Transverse colon (tissue), 4 donors: ENCODE data around the gene ZNF124. TPM values are rescaled to one million over a fixed set of nuclear protein-coding genes. Genes with fewer than 3 reads are reported as not detected.
"Not testable (repeated sequence)": the region's sequence is repeated elsewhere in the genome, so short reads cannot be mapped to it uniquely, and the experiment has no call there.

ENCODE experiments used
- DNase-seq: peaks from one replicate; pipeline ENCODE4 v3.0.0-alpha.2; 2019
- H3K27ac ChIP-seq, 4 donors: fragments of 200-600 bp; sonication (generic); 2 replicates each; pipeline ENCODE4 v1.5.1; 2016 to 2018; ENCODE audit warnings: inconsistent platforms in 4 of 4
- H3K27me3 ChIP-seq: fragments of 200-600 bp; sonication (generic); 2 replicates; pipeline ENCODE4 v1.5.1; 2017; ENCODE audit warnings: inconsistent platforms
- H3K36me3 ChIP-seq, 4 donors: fragments of 200-600 bp; sonication (generic); 2 replicates each; pipeline ENCODE4 v1.5.1; 2017 to 2019; ENCODE audit warnings: inconsistent platforms in 4 of 4
- H3K4me1 ChIP-seq, 4 donors: fragments of 200-600 bp; sonication (generic); 2 replicates each; pipeline ENCODE4 v1.5.1; 2017 to 2020; ENCODE audit warnings: inconsistent platforms in 4 of 4
- H3K4me3 ChIP-seq, 4 donors: fragments of 200-600 bp; sonication (generic); 1 replicate in 1 of 4; 2 replicates in 3 of 4; pipeline versions ENCODE4 v1.5.1 to v1.6.1; 2017 to 2019; ENCODE audit warnings: inconsistent platforms in 4 of 4
- H3K9me3 ChIP-seq, 2 donors: fragments of 200-600 bp; sonication (generic); 2 replicates each; pipeline ENCODE4 v1.5.1; 2017 to 2019; ENCODE audit warnings: inconsistent platforms in 2 of 2
- CTCF ChIP-seq, 5 experiments: fragments of 200-600 bp in 3 of 5; fragments of 450-650 bp in 2 of 5; sonication (generic) in 3 of 5; IDR thresholded peaks; 1 replicate in 2 of 5; 2 replicates in 3 of 5; pipeline ENCODE4 v1.5.1; 2016 to 2017; ENCODE audit warnings: antibody characterized with exemption in 5 of 5, inconsistent platforms in 3 of 5, mild to moderate bottlenecking in 2 of 5, moderate library complexity in 1 of 5
- EP300 ChIP-seq: sonication (generic); formaldehyde crosslinking; IDR thresholded peaks from one replicate; pipeline ENCODE4 v1.6.1; 2017; ENCODE audit warnings: antibody characterized with exemption, low read depth
- POLR2A ChIP-seq: fragments of 450-650 bp; IDR thresholded peaks from one replicate; pipeline ENCODE4 v1.6.1; 2016; ENCODE audit warnings: antibody characterized with exemption, mild to moderate bottlenecking, moderate library complexity
- POLR2AphosphoS5 ChIP-seq, 3 donors: sonication (generic); formaldehyde crosslinking; IDR thresholded peaks; one replicate each; pipeline ENCODE4 v1.6.1; 2016; ENCODE audit warnings: antibody characterized with exemption in 3 of 3
- WGBS, 2 donors: methylation state at CpG; one replicate each; pipeline ENCODE4 v1.1.5; 2018; ENCODE audit warnings: low coverage in 1 of 2; 5-methylcytosine and 5-hydroxymethylcytosine counted together
- in situ Hi-C, 4 donors: fragments of 200-750 bp; cut with MboI; loops; one replicate each; pipeline versions ENCODE4 v1.15.0 to v1.15.1; 2017; ENCODE audit warnings: low sequenced_read_pairs in 3 of 4, low pct_ligation_motif_present in 1 of 4, low pct_unique_long_range_greater_than_20kb in 1 of 4
- intact Hi-C: fragments of 100-400 bp; cut with DNase I; formaldehyde crosslinking; loops from one replicate; pipeline ENCODE4 v1.15.1; 2023; ENCODE audit warnings: low total_unique reads
- total RNA-seq, 4 donors: library from RNA; depleted of rRNA; stranded (reverse); fragments of >200 nt; gene quantifications; one replicate each; pipeline ENCODE4 v1.1.0, GENCODE V29; 2016

The ZNF124 gene
- 10 to 100 TPM; 27.5 to 61.1 (median 41.5) TPM for total RNA-seq

GRCh38 chr1:247171875-247172563, at the start of gene ZNF124:
TSS of gene ZNF124 (minus strand) at chr1:247172020. CDS start at chr1:247171877, 143 bp downstream.
- H3K27me3 ChIP-seq, H3K9me3 ChIP-seq, DNase-seq, H3K4me3 ChIP-seq, H3K36me3 ChIP-seq, H3K27ac ChIP-seq, H3K4me1 ChIP-seq, in situ Hi-C loops: not testable (repeated sequence)
- intact Hi-C loops: loop anchor here (5.0 kb wide), 1 partner anchor 40 kb away; no protein-coding TSS in a partner anchor
- WGBS, 2 donors: 22 to 34% methylated on average over 3 of the region's 28 CpGs

- H3K36me3 ChIP-seq, DNase-seq, intact Hi-C loops, H3K27ac ChIP-seq, in situ Hi-C loops, H3K27me3 ChIP-seq, H3K9me3 ChIP-seq, H3K4me1 ChIP-seq, H3K4me3 ChIP-seq: not testable (repeated sequence)
- 99% methylated on average over 11 of the region's 30 CpGs; no CpG with 5 or more reads in 1 of the 2 donors for WGBS, 2 donors
Measured at GRCh38 chr1:247220280-247220679, 48.5 kb upstream of the ZNF124 start.

GRCh38 chr1:247218121-247218651, 46.4 kb upstream of the ZNF124 start:
- no peak for TF ChIP-seq POLR2A
- no peak for TF ChIP-seq EP300
- no peak for TF ChIP-seq POLR2AphosphoS5 (IDR thresholded peaks at IDR 0.05)
- no peak for TF ChIP-seq CTCF (IDR thresholded peaks at IDR 0.05)
- Histone ChIP-seq H3K9me3 (no peaks in the 10 kb centered on the region), H3K4me1 (no peaks in the 10 kb centered on the region), H3K36me3 (no peaks in the 10 kb centered on the region), H3K27ac (no peak overlapping the region), H3K27me3 (no peaks in the 10 kb centered on the region), H3K4me3 (no peak overlapping the region)
- intact Hi-C loops (no loop called here), in situ Hi-C loops (no loop called here)
- DNase-seq: no peak
- 42 to 89% methylated on average over 3 to 6 of the region's 6 CpGs for WGBS, 2 donors

GRCh38 chr1:247216261-247216660, 44.4 kb upstream of the ZNF124 start:
- no peak overlapping the region for H3K27ac ChIP-seq
- H3K4me1 ChIP-seq: no peaks in the 10 kb centered on the region
- no peak overlapping the region for H3K4me3 ChIP-seq
- no peak for DNase-seq
- no peaks in the 10 kb centered on the region for H3K27me3 ChIP-seq
- no peaks in the 10 kb centered on the region for H3K9me3 ChIP-seq
- in situ Hi-C loops: no loop called here
- TF ChIP-seq EP300 (no peak), CTCF (IDR thresholded peaks at IDR 0.05) (no peak), POLR2AphosphoS5 (IDR thresholded peaks at IDR 0.05) (no peak), POLR2A (no peak)
- 64 to 80% methylated on average over 2 to 3 of the region's 3 CpGs for WGBS, 2 donors
- intact Hi-C loops: no loop called here
- no peaks in the 10 kb centered on the region for H3K36me3 ChIP-seq

GRCh38 chr1:247212627-247213617, 41.1 kb upstream of the ZNF124 start:
- no peaks in the 10 kb centered on the region for H3K36me3 ChIP-seq
- H3K9me3 ChIP-seq: no peaks in the 10 kb centered on the region
- DNase-seq: no peak
- H3K27me3 ChIP-seq: no peaks in the 10 kb centered on the region
- intact Hi-C loops: no loop called here
- WGBS, 2 donors: 33 to 49% methylated on average over 1 of the region's 1 CpG
- TF ChIP-seq EP300 (no peak), POLR2A (no peak), POLR2AphosphoS5 (IDR thresholded peaks at IDR 0.05) (no peak), CTCF (IDR thresholded peaks at IDR 0.05) (no peak)
- H3K27ac ChIP-seq: no peak overlapping the region
- H3K4me1 ChIP-seq: peaks cover 0 to 21% (median 12%) of the 10 kb centered on the region in 4 donors
- H3K4me3 ChIP-seq: no peak overlapping the region
- in situ Hi-C loops: no loop called here
